Testis (tissue), 2 donors: Measurements from ENCODE around the gene NBPF11.
"Not testable (repeated sequence)": the region's sequence is repeated elsewhere in the genome, so short reads cannot be mapped to it uniquely, and the experiment has no call there.

Experiments
- POLR2A ChIP-seq: fragments of 450-650 bp; IDR thresholded peaks from one replicate; pipeline ENCODE4 v1.6.1; 2017; ENCODE audit warnings: antibody characterized with exemption, mild to moderate bottlenecking, moderate library complexity
- TF ChIP-seq, protein P1 (sequence below), 3 experiments: fragments of 450-650 bp in 2 of 3; fragments of 200-600 bp in 1 of 3; sonication (generic) in 1 of 3; IDR thresholded peaks; one replicate each; pipeline ENCODE4 v1.5.1; 2016 to 2019; ENCODE audit warnings: antibody characterized with exemption in 3 of 3, mild to moderate bottlenecking in 2 of 3, moderate library complexity in 1 of 3

DNA sequence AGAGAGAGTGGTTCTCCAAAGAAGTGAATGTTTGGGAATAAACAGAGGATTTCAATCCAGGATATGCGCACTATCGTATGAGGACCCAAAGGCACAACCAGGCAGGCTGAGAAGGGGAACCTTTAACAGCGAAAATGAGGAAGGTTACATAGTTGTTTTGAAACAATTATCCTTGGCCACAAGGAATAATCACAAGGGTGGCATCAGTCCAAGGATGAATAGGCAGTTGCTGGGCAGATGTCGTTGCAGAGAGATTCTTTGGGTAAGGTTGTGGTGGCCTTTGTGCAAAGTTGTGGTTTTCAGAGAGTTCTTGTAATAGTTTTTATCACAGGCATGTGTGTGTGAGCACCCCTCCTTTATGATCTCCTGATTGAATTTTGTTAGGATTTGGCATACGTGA, 94.7 kb downstream of the NBPF11 start:
- TF ChIP-seq, protein P1, sequence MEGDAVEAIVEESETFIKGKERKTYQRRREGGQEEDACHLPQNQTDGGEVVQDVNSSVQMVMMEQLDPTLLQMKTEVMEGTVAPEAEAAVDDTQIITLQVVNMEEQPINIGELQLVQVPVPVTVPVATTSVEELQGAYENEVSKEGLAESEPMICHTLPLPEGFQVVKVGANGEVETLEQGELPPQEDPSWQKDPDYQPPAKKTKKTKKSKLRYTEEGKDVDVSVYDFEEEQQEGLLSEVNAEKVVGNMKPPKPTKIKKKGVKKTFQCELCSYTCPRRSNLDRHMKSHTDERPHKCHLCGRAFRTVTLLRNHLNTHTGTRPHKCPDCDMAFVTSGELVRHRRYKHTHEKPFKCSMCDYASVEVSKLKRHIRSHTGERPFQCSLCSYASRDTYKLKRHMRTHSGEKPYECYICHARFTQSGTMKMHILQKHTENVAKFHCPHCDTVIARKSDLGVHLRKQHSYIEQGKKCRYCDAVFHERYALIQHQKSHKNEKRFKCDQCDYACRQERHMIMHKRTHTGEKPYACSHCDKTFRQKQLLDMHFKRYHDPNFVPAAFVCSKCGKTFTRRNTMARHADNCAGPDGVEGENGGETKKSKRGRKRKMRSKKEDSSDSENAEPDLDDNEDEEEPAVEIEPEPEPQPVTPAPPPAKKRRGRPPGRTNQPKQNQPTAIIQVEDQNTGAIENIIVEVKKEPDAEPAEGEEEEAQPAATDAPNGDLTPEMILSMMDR (IDR thresholded peaks at IDR 0.05), result not testable (repeated sequence)
- not testable (repeated sequence) for TF ChIP-seq POLR2A
